Loucy (cell line): ENCODE data around the gene SHISA4.

Experiments
- CTCF ChIP-seq: fragments of 200-600 bp; sonication (generic); conservative IDR thresholded peaks from 2 replicates; pipeline ENCODE4 v1.5.1; 2014; ENCODE audit warnings: mild to moderate bottlenecking, antibody characterized with exemption, low read length
- EZH2phosphoT487 ChIP-seq: fragments of 200-600 bp; IDR thresholded peaks from 2 replicates; pipeline ENCODE4 v1.6.1; 2018; ENCODE audit warnings: antibody characterized with exemption, mild to moderate bottlenecking, moderate library complexity, borderline replicate concordance

GRCh38 chr1:201851949-201852348, 36.7 kb upstream of the SHISA4 start:
- TF ChIP-seq CTCF: no peak
- TF ChIP-seq EZH2phosphoT487: no peak
